Measurements from ENCODE around the gene CLASP2.
A peak's percentile ranks its signal among the peaks of the same experiment; 100 is the strongest.
"Not testable (repeated sequence)": the region's sequence is repeated elsewhere in the genome, so short reads cannot be mapped to it uniquely, and the experiment has no call there.

The CLASP2 gene

GRCh38 chr3:33717866-33718594 lies at the start of gene CLASP2:
Gene CLASP2 (minus strand): TSS chr3:33718254. CDS start chr3:33718002, 252 bp downstream.
- H3K27me3 Mint-ChIP-seq = no peaks in the 10 kb centered on the region
- DNase-seq (peak; percentile 85 to 86), ATAC-seq (peak; percentile 94)
- H3K4me3 Mint-ChIP-seq = peak within 1 kb of the TSS; percentile 91 to 94
- peak within 1 kb of the TSS; percentile 96 for H3K27ac Mint-ChIP-seq
- H3K9me3 Mint-ChIP-seq = no peaks in the 10 kb centered on the region
- no peaks in the 10 kb centered on the region for H3K4me1 Mint-ChIP-seq

GRCh38 chr3:33758864-33759263 lies 40.8 kb upstream of the CLASP2 start:
- ATAC-seq (no peak), DNase-seq (no peak)
- Mint-ChIP-seq H3K9me3 (peaks cover 11 to 15% of the 10 kb centered on the region in 2 donors), H3K27ac (no peak overlapping the region), H3K27me3 (peaks cover 9% of the 10 kb centered on the region), H3K4me1 (no peaks in the 10 kb centered on the region), H3K4me3 (no peak overlapping the region)

GRCh38 chr3:33758281-33758680 lies 40.2 kb upstream of the CLASP2 start:
- Mint-ChIP-seq H3K9me3 (peaks cover 11 to 18% of the 10 kb centered on the region in 2 donors), H3K27ac (no peak overlapping the region), H3K27me3 (peaks cover 7% of the 10 kb centered on the region), H3K4me3 (no peak overlapping the region), H3K4me1 (no peaks in the 10 kb centered on the region)
- ATAC-seq (no peak), DNase-seq (no peak)

- ATAC-seq, H3K27me3 Mint-ChIP-seq, H3K4me1 Mint-ChIP-seq, H3K27ac Mint-ChIP-seq, DNase-seq, H3K4me3 Mint-ChIP-seq: not testable (repeated sequence)
- peaks cover 11 to 18% of the 10 kb centered on the region in 2 donors for H3K9me3 Mint-ChIP-seq
These were observed 36.3 kb upstream of the CLASP2 start for GRCh38 chr3:33754391-33754790.

GRCh38 chr3:33751336-33751735 lies 33.3 kb upstream of the CLASP2 start:
- peak; percentile 82 for ATAC-seq
- no peak for DNase-seq
- Mint-ChIP-seq H3K27me3 (no peaks in the 10 kb centered on the region), H3K9me3 (peaks cover 11 to 18% of the 10 kb centered on the region in 2 donors), H3K4me1 (peaks cover 9% of the 10 kb centered on the region), H3K4me3 (no peak overlapping the region), H3K27ac (no peak overlapping the region)

GRCh38 chr3:33750211-33750548 lies 32.1 kb upstream of the CLASP2 start:
- ATAC-seq (no peak), DNase-seq (no peak)
- peaks cover 11 to 16% of the 10 kb centered on the region in 2 donors for H3K9me3 Mint-ChIP-seq
- no peak overlapping the region for H3K4me3 Mint-ChIP-seq
- peaks cover 9% of the 10 kb centered on the region for H3K4me1 Mint-ChIP-seq
- H3K27me3 Mint-ChIP-seq = no peaks in the 10 kb centered on the region
- peak overlapping the region in 1 of 2 donors; percentile 72 for H3K27ac Mint-ChIP-seq

GRCh38 chr3:33749546-33750210 lies 31.6 kb upstream of the CLASP2 start:
- ATAC-seq = peak; percentile 73
- H3K9me3 Mint-ChIP-seq = peaks cover 6 to 11% of the 10 kb centered on the region in 2 donors
- peaks cover 9% of the 10 kb centered on the region for H3K4me1 Mint-ChIP-seq
- no peaks in the 10 kb centered on the region for H3K27me3 Mint-ChIP-seq
- no peak for DNase-seq
- H3K27ac Mint-ChIP-seq = no peak overlapping the region
- no peak overlapping the region for H3K4me3 Mint-ChIP-seq

GRCh38 chr3:33746416-33747116 lies 28.5 kb upstream of the CLASP2 start:
- no peak for ATAC-seq
- Mint-ChIP-seq H3K27me3 (peaks cover 17% of the 10 kb centered on the region), H3K4me1 (peaks cover 9% of the 10 kb centered on the region), H3K9me3 (no peaks in the 10 kb centered on the region), H3K4me3 (no peak overlapping the region), H3K27ac (no peak overlapping the region)
- DNase-seq = no peak

GRCh38 chr3:33737146-33737545 lies 19.1 kb upstream of the CLASP2 start:
- H3K9me3 Mint-ChIP-seq = peaks cover 3 to 4% of the 10 kb centered on the region in 2 donors

GRCh38 chr3:33732394-33732793 lies 14.3 kb upstream of the CLASP2 start:
- no peak overlapping the region for H3K4me3 Mint-ChIP-seq
- H3K27me3 Mint-ChIP-seq = peaks cover 16% of the 10 kb centered on the region
- DNase-seq = peak in 1 of 2 donors; percentile 10
- H3K27ac Mint-ChIP-seq = no peak overlapping the region
- ATAC-seq = no peak
- H3K9me3 Mint-ChIP-seq = peaks cover 5 to 15% of the 10 kb centered on the region in 2 donors
- peaks cover 2% of the 10 kb centered on the region for H3K4me1 Mint-ChIP-seq

More at GRCh38 chr3:33737146-33737545, 19.1 kb upstream of the CLASP2 start:
- DNase-seq = no peak
- Mint-ChIP-seq H3K27me3 (peaks cover 31% of the 10 kb centered on the region), H3K4me3 (no peak overlapping the region), H3K27ac (no peak overlapping the region), H3K4me1 (peaks cover 4% of the 10 kb centered on the region)
- ATAC-seq = no peak

GRCh38 chr3:33729993-33730392 lies 11.9 kb upstream of the CLASP2 start:
- H3K4me1 Mint-ChIP-seq = no peaks in the 10 kb centered on the region
- no peaks in the 10 kb centered on the region for H3K27me3 Mint-ChIP-seq
- no peak overlapping the region for H3K27ac Mint-ChIP-seq
- DNase-seq (no peak), ATAC-seq (no peak)
- H3K4me3 Mint-ChIP-seq = no peak overlapping the region
- H3K9me3 Mint-ChIP-seq = peaks cover 5 to 15% of the 10 kb centered on the region in 2 donors

- Mint-ChIP-seq H3K4me1 (no peaks in the 10 kb centered on the region), H3K27me3 (no peaks in the 10 kb centered on the region), H3K27ac (no peak overlapping the region), H3K9me3 (no peaks in the 10 kb centered on the region), H3K4me3 (no peak overlapping the region)
- DNase-seq (no peak), ATAC-seq (no peak)
These were observed 6.2 kb upstream of the CLASP2 start for GRCh38 chr3:33724256-33724655.

GRCh38 chr3:33722626-33723370 lies 4.7 kb upstream of the CLASP2 start:
- H3K4me1 Mint-ChIP-seq = no peaks in the 10 kb centered on the region
- H3K27me3 Mint-ChIP-seq = no peaks in the 10 kb centered on the region
- no peak overlapping the region for H3K27ac Mint-ChIP-seq
- DNase-seq (no peak), ATAC-seq (no peak)
- no peak overlapping the region for H3K4me3 Mint-ChIP-seq
- H3K9me3 Mint-ChIP-seq = no peaks in the 10 kb centered on the region

- no peaks in the 10 kb centered on the region for H3K4me1 Mint-ChIP-seq
- H3K27me3 Mint-ChIP-seq = no peaks in the 10 kb centered on the region
- DNase-seq = no peak
- H3K27ac Mint-ChIP-seq = no peak overlapping the region
- H3K9me3 Mint-ChIP-seq = no peaks in the 10 kb centered on the region
- H3K4me3 Mint-ChIP-seq = no peak overlapping the region
- no peak for ATAC-seq
These were observed 4.1 kb upstream of the CLASP2 start for GRCh38 chr3:33722191-33722590.

- peak overlapping the region; percentile 91 to 94 for H3K4me3 Mint-ChIP-seq
- H3K4me1 Mint-ChIP-seq = no peaks in the 10 kb centered on the region
- ATAC-seq = no peak
- no peak for DNase-seq
- no peaks in the 10 kb centered on the region for H3K9me3 Mint-ChIP-seq
- H3K27me3 Mint-ChIP-seq = no peaks in the 10 kb centered on the region
- peak overlapping the region; percentile 96 for H3K27ac Mint-ChIP-seq
These were observed 497 bp upstream of the CLASP2 start for GRCh38 chr3:33718595-33718907.

GRCh38 chr3:33717616-33717865 lies 513 bp downstream of the CLASP2 start:
- Mint-ChIP-seq H3K27ac (peak overlapping the region; percentile 93 to 96), H3K4me3 (peak overlapping the region; percentile 91 to 94), H3K9me3 (no peaks in the 10 kb centered on the region), H3K4me1 (no peaks in the 10 kb centered on the region), H3K27me3 (no peaks in the 10 kb centered on the region)
- DNase-seq (peak in 1 of 2 donors; percentile 68), ATAC-seq (peak; percentile 79)

All from stimulated activated naive CD8-positive, alpha-beta T cell treated with anti-CD3 and anti-CD28 coated beads, Interleukin-15, amount 100 ng/mL, for 72 hours (primary cell).